ENCODE data around the gene PLA2G4D.
A peak's percentile ranks its signal among the peaks of the same experiment; 100 is the strongest.

The PLA2G4D gene

GRCh38 chr15:42048080-42048820, 46.1 kb downstream of the PLA2G4D start:
- DNase-seq, result no peak

GRCh38 chr15:42046597-42046996, 47.8 kb downstream of the PLA2G4D start:
- DNase-seq, result no peak

GRCh38 chr15:42045211-42045615, 49.1 kb downstream of the PLA2G4D start:
- DNase-seq, result no peak

GRCh38 chr15:42042602-42043400, 51.6 kb downstream of the PLA2G4D start:
- DNase-seq, result no peak

- DNase-seq, result no peak
Observed at GRCh38 chr15:42038401-42038800, 56.0 kb downstream of the PLA2G4D start.

- DNase-seq, result no peak
Observed at GRCh38 chr15:42037656-42038055, 56.7 kb downstream of the PLA2G4D start.

GRCh38 chr15:42036966-42037365, 57.4 kb downstream of the PLA2G4D start:
- DNase-seq, result no peak

- DNase-seq, result no peak
Observed at GRCh38 chr15:42036112-42036905, 58.1 kb downstream of the PLA2G4D start.

- peak; percentile 19 for DNase-seq
Observed at GRCh38 chr15:42035435-42035761, 59.0 kb downstream of the PLA2G4D start.

- no peak for DNase-seq
Observed at GRCh38 chr15:42034628-42035434, 59.5 kb downstream of the PLA2G4D start.

- no peak for DNase-seq
Observed at GRCh38 chr15:42033214-42033873, 61.0 kb downstream of the PLA2G4D start.

- no peak for DNase-seq
Observed at GRCh38 chr15:42032376-42033213, 61.8 kb downstream of the PLA2G4D start.

- DNase-seq, result no peak
Observed at GRCh38 chr15:42031198-42031915, 63.0 kb downstream of the PLA2G4D start.

GRCh38 chr15:42027521-42027920, 66.8 kb downstream of the PLA2G4D start:
- no peak for DNase-seq

- no peak for DNase-seq
Observed at GRCh38 chr15:42024303-42024702, 70.1 kb downstream of the PLA2G4D start.

GRCh38 chr15:42021593-42021992, 72.8 kb downstream of the PLA2G4D start:
- no peak for DNase-seq

GRCh38 chr15:42020713-42021273, 73.6 kb downstream of the PLA2G4D start, which contains the start of gene PLA2G4E:
PLA2G4E (minus strand) TSS chr15:42021042; CDS start chr15:42021030, 12 bp downstream.
- DNase-seq, result no peak

- no peak for DNase-seq
Observed at GRCh38 chr15:42018306-42019224, 75.8 kb downstream of the PLA2G4D start.
